HG03066 (cell line): ENCODE results near the gene DOCK6.

Experiments used
- ATAC-seq: cut with Tn5 transposase; IDR thresholded peaks from one replicate; pipeline ENCODE4 v1.9.1; 2021; ENCODE audit warnings: low read depth; ENCODE audit not compliant: unreplicated experiment

DOCK6 gene

GRCh38 chr19:11225815-11226214, 36.5 kb downstream of the DOCK6 start:
- ATAC-seq, result no peak

- no peak for ATAC-seq
Observed at GRCh38 chr19:11225172-11225571, 37.2 kb downstream of the DOCK6 start.

DNA sequence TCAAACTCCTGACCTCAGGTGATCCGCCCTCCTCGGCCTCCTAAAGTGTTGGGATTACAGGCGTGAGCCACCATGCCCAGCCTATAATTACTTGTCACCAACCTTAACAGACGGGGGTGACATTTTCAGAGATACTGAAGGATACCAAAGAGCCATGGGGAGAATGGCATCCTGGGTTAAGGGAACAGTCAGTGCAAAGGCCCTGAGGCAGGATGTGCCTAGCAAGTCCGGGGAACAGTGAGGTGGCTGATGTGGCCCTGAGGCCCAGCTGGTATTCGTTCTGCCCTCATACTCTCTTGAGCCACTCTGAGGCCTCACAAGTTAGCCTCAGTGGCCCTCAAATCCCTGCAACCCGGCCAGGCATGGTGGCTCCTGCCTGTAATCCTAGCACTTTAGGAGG, 37.9 kb downstream of the DOCK6 start:
- ATAC-seq, result no peak

GRCh38 chr19:11223200-11223599, 39.1 kb downstream of the DOCK6 start:
- no peak for ATAC-seq

DNA sequence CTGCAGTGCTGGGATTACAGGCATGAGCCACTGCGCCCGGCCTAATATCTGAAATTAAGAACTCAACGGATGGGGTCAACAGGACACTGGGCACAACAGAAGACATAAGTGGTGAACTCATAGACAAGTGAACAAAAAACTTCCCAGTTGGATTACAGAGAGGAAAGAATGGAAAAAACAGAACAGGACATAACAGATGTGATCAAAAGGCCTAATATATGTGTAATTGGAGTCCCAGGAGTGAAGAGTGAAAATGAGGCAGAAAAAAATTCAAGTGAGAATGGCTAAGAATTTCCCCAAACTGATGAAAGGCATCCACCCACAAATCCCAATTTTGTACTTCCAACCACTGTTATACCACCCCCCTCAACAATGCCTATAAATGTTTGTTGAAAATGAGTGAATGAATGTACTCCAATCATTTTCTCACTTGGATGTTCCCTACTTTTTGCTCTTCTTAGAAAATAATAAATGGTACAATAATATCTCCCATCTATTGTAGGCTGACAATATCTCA, 41.2 kb downstream of the DOCK6 start:
- ATAC-seq, result no peak

- ATAC-seq, result no peak
Observed at GRCh38 chr19:11214387-11214786, 47.9 kb downstream of the DOCK6 start.

DNA sequence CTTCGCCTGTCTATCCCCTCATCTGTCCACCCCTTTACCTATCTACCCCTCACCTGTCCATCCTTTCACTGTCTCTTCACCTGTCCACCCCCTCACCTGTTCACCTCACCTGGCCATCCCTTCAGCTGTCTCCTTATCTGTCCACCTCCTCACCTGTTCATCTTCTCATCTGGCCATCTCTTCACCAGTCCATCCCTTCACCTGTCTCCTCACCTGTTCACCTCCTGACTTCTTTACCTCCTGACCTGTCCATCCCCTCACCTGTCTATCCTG, 51.7 kb downstream of the DOCK6 start:
- ATAC-seq, result no peak

DNA sequence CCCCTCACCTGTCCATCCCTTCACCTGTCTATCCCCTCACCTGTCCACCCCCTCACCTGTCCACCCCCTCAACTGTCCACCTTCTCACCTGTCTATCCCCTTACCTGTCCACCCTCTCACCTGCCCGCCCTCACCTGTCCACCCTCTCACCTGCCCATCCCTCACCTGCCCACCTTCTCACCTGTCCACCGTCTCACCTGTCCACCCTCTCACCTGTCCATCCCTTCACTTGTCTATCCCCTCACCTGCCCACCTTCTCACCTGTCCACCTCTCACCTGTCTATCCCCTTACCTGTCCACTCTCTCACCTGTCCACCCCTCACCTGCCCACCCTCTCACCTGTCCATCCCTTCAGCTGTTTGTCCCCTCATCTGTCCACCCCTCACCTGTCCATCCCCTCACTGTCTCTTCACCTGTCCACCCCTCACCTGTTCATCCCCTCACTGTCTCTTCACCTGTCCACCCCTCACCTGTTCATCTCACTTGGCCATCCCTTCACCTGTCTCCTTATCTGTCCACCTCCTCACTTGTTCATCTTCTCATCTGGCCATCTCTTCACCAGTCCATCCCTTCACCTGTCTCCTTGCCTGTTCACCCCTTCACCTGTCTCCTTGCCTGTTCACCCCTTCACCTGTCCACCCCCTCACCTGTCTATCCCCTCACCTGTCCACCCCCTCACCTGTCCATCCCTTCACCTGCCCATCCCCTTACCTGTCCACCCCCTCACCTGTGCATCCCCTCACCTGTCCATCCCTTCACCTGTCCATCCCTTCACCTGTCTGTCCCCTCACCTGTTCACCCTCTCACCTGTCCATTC, 52.3 kb downstream of the DOCK6 start:
- no peak for ATAC-seq

GRCh38 chr19:11208561-11209471, 53.5 kb downstream of the DOCK6 start:
- ATAC-seq, result no peak

- ATAC-seq, result no peak
Observed at GRCh38 chr19:11205939-11206570, 56.3 kb downstream of the DOCK6 start.

DNA sequence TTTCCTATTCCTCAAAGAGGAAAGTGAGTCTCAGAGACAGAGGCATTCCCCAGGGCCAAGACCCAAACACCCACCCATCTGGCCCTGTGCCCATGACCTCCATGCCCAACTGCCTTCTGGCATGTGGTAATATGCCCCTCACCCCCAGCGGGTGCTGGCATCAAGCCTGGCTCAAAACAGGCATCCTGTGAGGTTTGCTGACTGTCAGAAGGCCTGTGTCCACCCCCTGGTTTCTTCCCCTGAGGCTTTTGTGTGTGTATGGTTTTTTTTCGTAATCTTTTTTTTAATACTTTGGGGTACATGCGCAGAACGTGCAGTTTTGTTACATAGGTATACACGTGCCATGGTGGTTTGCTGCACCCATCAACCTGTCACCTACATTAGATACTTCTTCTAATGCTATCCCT, 57.4 kb downstream of the DOCK6 start:
- no peak for ATAC-seq

DNA sequence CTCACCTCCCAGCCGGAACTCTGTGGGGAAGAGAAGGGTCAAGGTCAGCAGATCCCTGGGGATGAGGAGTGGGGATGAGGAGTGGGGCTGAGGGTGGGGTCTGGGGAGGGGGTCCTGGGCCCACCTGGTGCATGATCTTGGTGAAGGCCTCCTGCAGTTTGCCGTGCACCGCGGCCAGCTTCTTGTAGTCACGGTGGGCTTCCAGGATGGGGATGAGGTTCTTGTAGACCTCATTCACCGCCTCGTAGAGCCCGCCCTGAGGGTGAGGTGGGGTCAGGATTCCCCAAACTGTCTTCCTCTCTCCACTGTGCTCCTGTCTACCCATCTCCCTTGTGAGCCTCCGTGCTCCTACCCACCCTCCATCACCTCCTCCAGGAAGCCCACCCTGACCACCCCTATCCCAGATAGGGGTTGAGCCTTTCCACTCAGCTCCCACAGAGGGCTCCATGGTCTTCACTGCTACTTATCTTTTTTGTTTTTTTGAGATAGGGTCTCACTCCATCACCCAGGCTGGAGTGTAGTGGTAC, 58.2 kb downstream of the DOCK6 start:
- ATAC-seq, result no peak

- no peak for ATAC-seq
Observed at GRCh38 chr19:11203194-11204075, 58.9 kb downstream of the DOCK6 start.

DNA sequence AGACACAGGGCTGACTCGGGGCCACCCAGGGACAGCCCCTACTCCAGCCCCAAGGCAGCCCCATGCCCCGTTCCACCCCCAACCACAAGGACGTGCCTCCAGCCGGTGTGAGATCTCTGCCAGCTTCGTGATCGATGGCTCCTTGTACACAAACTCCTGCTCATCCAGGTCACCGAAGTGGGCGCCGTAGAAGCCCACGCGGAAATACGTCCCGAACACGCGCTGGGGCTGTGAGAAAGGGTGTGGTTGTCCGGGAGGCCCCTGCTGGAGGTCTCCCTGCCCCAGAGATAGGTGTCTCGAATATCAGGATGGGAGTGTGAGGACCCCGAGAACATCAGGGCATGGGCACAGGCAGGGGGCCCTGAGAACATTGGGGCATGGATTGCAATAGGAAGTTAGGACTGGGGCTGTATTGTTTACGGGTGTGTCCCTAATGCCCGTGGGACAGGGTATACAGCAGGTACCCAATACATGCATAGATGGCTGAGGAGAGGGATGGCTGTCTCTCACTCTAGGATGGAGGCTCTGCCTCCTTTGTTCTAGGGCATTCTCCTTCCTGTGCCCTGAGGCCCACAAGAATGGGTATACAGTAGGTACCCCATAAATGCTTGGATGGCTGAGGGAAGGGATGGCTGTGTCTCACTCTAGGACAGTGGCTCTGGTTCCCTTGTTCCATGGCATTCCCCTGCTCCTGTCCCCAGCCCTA, 59.7 kb downstream of the DOCK6 start:
- ATAC-seq, result no peak

- no peak for ATAC-seq
Observed at GRCh38 chr19:11201791-11202190, 60.5 kb downstream of the DOCK6 start.

GRCh38 chr19:11200931-11201330, 61.4 kb downstream of the DOCK6 start:
- ATAC-seq, result no peak

GRCh38 chr19:11200015-11200574, 62.2 kb downstream of the DOCK6 start:
- no peak for ATAC-seq

- ATAC-seq, result no peak
Observed at GRCh38 chr19:11199517-11199916, 62.8 kb downstream of the DOCK6 start.

- ATAC-seq, result no peak
Observed at GRCh38 chr19:11198769-11199424, 63.4 kb downstream of the DOCK6 start.
